ENCODE results near the gene VSIG10L2. TPM values are rescaled to one million over a fixed set of nuclear protein-coding genes. Genes with fewer than 3 reads are reported as not detected.

VSIG10L2 gene
- total RNA-seq: not detected in 2 replicates

GRCh38 chr11:125945797-125946520 is at the start of gene VSIG10L2:
VSIG10L2 (plus strand) TSS chr11:125946044; CDS start chr11:125946056, 12 bp downstream.

GRCh38 chr11:125902927-125903710 is 42.7 kb upstream of the VSIG10L2 start, which contains the start of gene PUS3:
PUS3 (minus strand) TSS chr11:125903206; CDS start chr11:125896284, 6,922 bp downstream.

GRCh38 chr11:125903711-125904659 is 41.9 kb upstream of the VSIG10L2 start, which contains the start of gene DDX25:
DDX25 (plus strand) TSS chr11:125904508; CDS start chr11:125904518, 10 bp downstream.

Other genes with a start within 250 kb of the VSIG10L2 start
- not detected in 2 replicates for gene PATE1, start 199.8 kb upstream of the VSIG10L2 start, total RNA-seq
- gene PATE2, start 167.2 kb upstream of the VSIG10L2 start, total RNA-seq: 0.13 and 0.50 TPM in 2 replicates
- not detected in 2 replicates for gene PATE3, start 157.9 kb upstream of the VSIG10L2 start, total RNA-seq
- not detected in 2 replicates for gene PATE4, start 112.7 kb upstream of the VSIG10L2 start, total RNA-seq
- 8.9 and 15.3 TPM in 2 replicates for gene HYLS1, start 58.4 kb upstream of the VSIG10L2 start, total RNA-seq
- gene PUS3, start 42.8 kb upstream of the VSIG10L2 start, total RNA-seq: 14.6 and 15.8 TPM in 2 replicates
- gene DDX25, start 41.5 kb upstream of the VSIG10L2 start, total RNA-seq: not detected in 2 replicates
- 3.6 TPM in 2 replicates for gene CDON, start 116.8 kb downstream of the VSIG10L2 start, total RNA-seq